Mesodermal cell (in vitro differentiated cells): ENCODE data around the gene CCNG1.
"Not testable (repeated sequence)": the region's sequence is repeated elsewhere in the genome, so short reads cannot be mapped to it uniquely, and the experiment has no call there.

ENCODE experiments used
- H3K27ac ChIP-seq: 2 replicates; pipeline ENCODE4 v1.7.0; 2013; ENCODE audit warnings: mild to moderate bottlenecking, low read depth, low read length, moderate library complexity; ENCODE audit not compliant: severe bottlenecking
- H3K36me3 ChIP-seq: 2 replicates; pipeline ENCODE4 v1.7.1; 2013; ENCODE audit warnings: mild to moderate bottlenecking, low read length, moderate library complexity; ENCODE audit not compliant: control insufficient read depth, insufficient read depth
- H3K4me1 ChIP-seq: one replicate; pipeline ENCODE4 v1.7.1; 2013; ENCODE audit warnings: mild to moderate bottlenecking, low read length; ENCODE audit not compliant: insufficient read depth, control insufficient read depth, poor library complexity, severe bottlenecking
- H3K4me3 ChIP-seq: 2 replicates; pipeline ENCODE4 v1.7.0; 2013; ENCODE audit warnings: low read length, control low read depth, mild to moderate bottlenecking; ENCODE audit not compliant: insufficient read depth, poor library complexity, severe bottlenecking; ENCODE audit errors: extremely low read depth
- H3K9me3 ChIP-seq: 2 replicates; pipeline ENCODE4 v1.7.1; 2013; ENCODE audit warnings: mild to moderate bottlenecking, low read length, moderate library complexity; ENCODE audit not compliant: control insufficient read depth
- WGBS, 2 experiments: methylation state at CpG; one replicate each; pipeline ENCODE4 v1.1.5; 2013; ENCODE audit warnings: missing lambda C conversion rate in 2 of 2; ENCODE audit not compliant: insufficient coverage in 2 of 2; 5-methylcytosine and 5-hydroxymethylcytosine counted together

The CCNG1 gene

GRCh38 chr5:163444526-163444925 lies 7.1 kb downstream of the CCNG1 start:
- H3K27ac ChIP-seq, result no peak overlapping the region
- peaks cover 67% of the 10 kb centered on the region for H3K36me3 ChIP-seq
- H3K4me1 ChIP-seq, result no peaks in the 10 kb centered on the region
- no peak overlapping the region for H3K4me3 ChIP-seq
- H3K9me3 ChIP-seq, result no peaks in the 10 kb centered on the region
- no CpG with 5 or more reads among the region's 1 CpG for WGBS, 2 experiments

GRCh38 chr5:163445345-163445744 lies 8.0 kb downstream of the CCNG1 start:
- Histone ChIP-seq H3K36me3 (peaks cover 66% of the 10 kb centered on the region), H3K27ac (no peak overlapping the region), H3K9me3 (no peaks in the 10 kb centered on the region), H3K4me1 (no peaks in the 10 kb centered on the region), H3K4me3 (no peak overlapping the region)
- WGBS, 2 experiments, result 100% methylated on average over 2 of the region's 6 CpGs

- Histone ChIP-seq H3K4me3 (no peak overlapping the region), H3K27ac (no peak overlapping the region), H3K4me1 (no peaks in the 10 kb centered on the region), H3K36me3 (peaks cover 60% of the 10 kb centered on the region), H3K9me3 (no peaks in the 10 kb centered on the region)
Observed at GRCh38 chr5:163447191-163447590, 9.8 kb downstream of the CCNG1 start.

- Histone ChIP-seq H3K27ac (no peak overlapping the region), H3K4me1 (no peaks in the 10 kb centered on the region), H3K9me3 (no peaks in the 10 kb centered on the region), H3K36me3 (peaks cover 59% of the 10 kb centered on the region), H3K4me3 (no peak overlapping the region)
- 80% methylated on average over 1 of the region's 3 CpGs; no CpG with 5 or more reads in 1 of the 2 experiments for WGBS, 2 experiments
Observed at GRCh38 chr5:163447875-163448274, 10.5 kb downstream of the CCNG1 start.

- Histone ChIP-seq H3K36me3 (peaks cover 53% of the 10 kb centered on the region), H3K4me3 (no peak overlapping the region), H3K9me3 (no peaks in the 10 kb centered on the region), H3K4me1 (no peaks in the 10 kb centered on the region), H3K27ac (no peak overlapping the region)
Observed at GRCh38 chr5:163448491-163448890, 11.1 kb downstream of the CCNG1 start.

GRCh38 chr5:163451489-163451888 lies 14.1 kb downstream of the CCNG1 start:
- no peak overlapping the region for H3K4me3 ChIP-seq
- no peaks in the 10 kb centered on the region for H3K9me3 ChIP-seq
- H3K36me3 ChIP-seq, result peaks cover 52% of the 10 kb centered on the region
- WGBS, 2 experiments, result 86 to 91% methylated on average over 7 to 8 of the region's 8 CpGs
- H3K27ac ChIP-seq, result no peak overlapping the region
- no peaks in the 10 kb centered on the region for H3K4me1 ChIP-seq

- Histone ChIP-seq H3K27ac (no peak overlapping the region), H3K4me1 (no peaks in the 10 kb centered on the region), H3K9me3 (no peaks in the 10 kb centered on the region), H3K36me3 (peaks cover 45% of the 10 kb centered on the region), H3K4me3 (no peak overlapping the region)
- no CpG with 5 or more reads among the region's 1 CpG for WGBS, 2 experiments
Observed at GRCh38 chr5:163453705-163454104, 16.3 kb downstream of the CCNG1 start.

- H3K4me3 ChIP-seq, H3K9me3 ChIP-seq, H3K27ac ChIP-seq, H3K4me1 ChIP-seq: not testable (repeated sequence)
- WGBS, 2 experiments, result 98 to 100% methylated on average over 5 to 8 of the region's 17 CpGs
- peaks cover 43% of the 10 kb centered on the region for H3K36me3 ChIP-seq
Observed at GRCh38 chr5:163455406-163455805, 18.0 kb downstream of the CCNG1 start.

- no peak overlapping the region for H3K4me3 ChIP-seq
- H3K27ac ChIP-seq, result no peak overlapping the region
- WGBS, 2 experiments, result 100% methylated on average over 1 of the region's 2 CpGs; no CpG with 5 or more reads in 1 of the 2 experiments
- no peaks in the 10 kb centered on the region for H3K4me1 ChIP-seq
- H3K9me3 ChIP-seq, result no peaks in the 10 kb centered on the region
- peaks cover 43% of the 10 kb centered on the region for H3K36me3 ChIP-seq
Observed at GRCh38 chr5:163456029-163456589, 18.7 kb downstream of the CCNG1 start.

GRCh38 chr5:163456840-163457239 lies 19.4 kb downstream of the CCNG1 start:
- no peaks in the 10 kb centered on the region for H3K4me1 ChIP-seq
- H3K36me3 ChIP-seq, result peaks cover 36% of the 10 kb centered on the region
- no peak overlapping the region for H3K27ac ChIP-seq
- H3K4me3 ChIP-seq, result no peak overlapping the region
- no peaks in the 10 kb centered on the region for H3K9me3 ChIP-seq
- WGBS, 2 experiments, result 91 to 95% methylated on average over 6 to 7 of the region's 7 CpGs

- H3K4me1 ChIP-seq, result peaks cover 2% of the 10 kb centered on the region
- peaks cover 27% of the 10 kb centered on the region for H3K36me3 ChIP-seq
- no CpG with 5 or more reads among the region's 6 CpGs for WGBS, 2 experiments
- peak overlapping the region; percentile 65 for H3K4me3 ChIP-seq
- H3K9me3 ChIP-seq, result no peaks in the 10 kb centered on the region
- peak overlapping the region; percentile 100 for H3K27ac ChIP-seq
Observed at GRCh38 chr5:163458778-163459385, 21.5 kb downstream of the CCNG1 start.
